NCI-H748 (cell line): Measurements from ENCODE around the gene ZNF415.
"Not testable (repeated sequence)": the region's sequence is repeated elsewhere in the genome, so short reads cannot be mapped to it uniquely, and the experiment has no call there.

Source experiments
- DNase-seq: peaks from one replicate; lab custom pipeline; 2025; ENCODE audit not compliant: unreplicated experiment; lab: John Stamatoyannopoulos, UW

Gene ZNF415

GRCh38 chr19:53103234-53104203 lies 29.2 kb downstream of the ZNF415 start, which contains the start of gene ZNF160:
ZNF160 (minus strand) TSS chr19:53103422; CDS start chr19:53086276, 17,146 bp downstream.
- peak; percentile 98 for DNase-seq

- peak; percentile 60 for DNase-seq
Observed at GRCh38 chr19:53102756-53103233, 29.9 kb downstream of the ZNF415 start.

- DNase-seq, result peak; percentile 23
Observed at GRCh38 chr19:53102206-53102755, 30.4 kb downstream of the ZNF415 start.

GRCh38 chr19:53101518-53101917 lies 31.2 kb downstream of the ZNF415 start:
- DNase-seq, result peak; percentile 4

GRCh38 chr19:53098570-53098969 lies 34.1 kb downstream of the ZNF415 start:
- DNase-seq, result not testable (repeated sequence)

GRCh38 chr19:53096982-53097690 lies 35.6 kb downstream of the ZNF415 start:
- not testable (repeated sequence) for DNase-seq

GRCh38 chr19:53096579-53096978 lies 36.1 kb downstream of the ZNF415 start:
- DNase-seq, result not testable (repeated sequence)

GRCh38 chr19:53094754-53095575 lies 37.7 kb downstream of the ZNF415 start:
- no peak for DNase-seq

GRCh38 chr19:53092723-53093122 lies 40.0 kb downstream of the ZNF415 start:
- no peak for DNase-seq

- DNase-seq, result no peak
Observed at GRCh38 chr19:53091413-53092254, 41.1 kb downstream of the ZNF415 start.

- no peak for DNase-seq
Observed at GRCh38 chr19:53088091-53088490, 44.6 kb downstream of the ZNF415 start.

- DNase-seq, result no peak
Observed at GRCh38 chr19:53086949-53087348, 45.8 kb downstream of the ZNF415 start.

- DNase-seq, result no peak
Observed at GRCh38 chr19:53085496-53085895, 47.2 kb downstream of the ZNF415 start.

GRCh38 chr19:53082929-53083328 lies 49.8 kb downstream of the ZNF415 start:
- no peak for DNase-seq

GRCh38 chr19:53079313-53079924 lies 53.3 kb downstream of the ZNF415 start:
- DNase-seq, result no peak

GRCh38 chr19:53078668-53079067 lies 54.0 kb downstream of the ZNF415 start:
- DNase-seq, result no peak

- DNase-seq, result no peak
Observed at GRCh38 chr19:53076984-53077383, 55.7 kb downstream of the ZNF415 start.

- DNase-seq, result no peak
Observed at GRCh38 chr19:53068834-53069233, 63.9 kb downstream of the ZNF415 start.

GRCh38 chr19:53068199-53068598 lies 64.5 kb downstream of the ZNF415 start:
- no peak for DNase-seq
